Stimulated activated CD4-positive, alpha-beta T cell treated with anti-CD3 and anti-CD28 coated beads, Interleukin-4, amount 100 ng/mL, for 48 hours (primary cell): ENCODE data around the gene CSF1.
A peak's percentile ranks its signal among the peaks of the same experiment; 100 is the strongest.
"Not testable (repeated sequence)": the region's sequence is repeated elsewhere in the genome, so short reads cannot be mapped to it uniquely, and the experiment has no call there.

Source experiments
- DNase-seq, 2 donors: peaks; one replicate each; pipeline ENCODE4 v3.0.0-alpha.2; 2020; ENCODE audit warnings: low read depth in 2 of 2

Gene CSF1, protein sequence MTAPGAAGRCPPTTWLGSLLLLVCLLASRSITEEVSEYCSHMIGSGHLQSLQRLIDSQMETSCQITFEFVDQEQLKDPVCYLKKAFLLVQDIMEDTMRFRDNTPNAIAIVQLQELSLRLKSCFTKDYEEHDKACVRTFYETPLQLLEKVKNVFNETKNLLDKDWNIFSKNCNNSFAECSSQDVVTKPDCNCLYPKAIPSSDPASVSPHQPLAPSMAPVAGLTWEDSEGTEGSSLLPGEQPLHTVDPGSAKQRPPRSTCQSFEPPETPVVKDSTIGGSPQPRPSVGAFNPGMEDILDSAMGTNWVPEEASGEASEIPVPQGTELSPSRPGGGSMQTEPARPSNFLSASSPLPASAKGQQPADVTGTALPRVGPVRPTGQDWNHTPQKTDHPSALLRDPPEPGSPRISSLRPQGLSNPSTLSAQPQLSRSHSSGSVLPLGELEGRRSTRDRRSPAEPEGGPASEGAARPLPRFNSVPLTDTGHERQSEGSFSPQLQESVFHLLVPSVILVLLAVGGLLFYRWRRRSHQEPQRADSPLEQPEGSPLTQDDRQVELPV

DNA sequence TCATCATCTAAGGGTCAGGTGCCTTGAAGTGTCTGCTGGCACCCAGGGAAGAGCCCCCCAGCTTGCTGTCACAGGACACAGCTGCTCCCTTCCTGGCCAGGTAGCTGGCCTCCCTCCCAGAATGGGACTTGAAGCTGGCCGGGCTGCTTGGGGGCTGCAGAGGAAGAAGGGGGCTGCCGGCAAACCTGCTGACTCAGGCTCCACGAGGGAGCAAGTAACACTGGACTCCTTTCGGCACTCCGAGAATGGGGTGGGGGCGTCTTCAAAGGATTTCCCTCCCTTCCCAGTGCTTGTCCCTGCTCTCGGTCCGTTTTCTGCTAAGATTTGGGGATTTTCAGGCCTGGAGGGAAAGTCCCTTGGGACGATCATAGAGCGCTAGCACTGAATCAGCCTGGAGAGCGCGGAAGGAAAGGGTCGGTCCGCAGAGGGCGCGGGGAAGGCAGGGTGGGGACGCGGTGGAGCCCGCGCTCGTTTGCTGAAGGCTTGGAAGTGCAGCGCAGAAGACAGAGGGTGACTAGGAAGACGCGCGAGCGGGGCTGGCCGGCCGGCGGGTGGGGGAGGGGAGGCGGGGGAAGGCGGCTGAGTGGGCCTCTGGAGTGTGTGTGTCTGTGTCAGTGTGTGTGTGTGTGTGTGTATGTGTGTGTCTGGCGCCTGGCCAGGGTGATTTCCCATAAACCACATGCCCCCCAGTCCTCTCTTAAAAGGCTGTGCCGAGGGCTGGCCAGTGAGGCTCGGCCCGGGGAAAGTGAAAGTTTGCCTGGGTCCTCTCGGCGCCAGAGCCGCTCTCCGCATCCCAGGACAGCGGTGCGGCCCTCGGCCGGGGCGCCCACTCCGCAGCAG is at the start of gene CSF1:
Gene CSF1, plus strand, starts transcription at position 727 of the 840 bp plus-strand sequence. CDS start 175 bp downstream, outside the sequence.
- DNase-seq: peak; percentile 49 to 51

DNA sequence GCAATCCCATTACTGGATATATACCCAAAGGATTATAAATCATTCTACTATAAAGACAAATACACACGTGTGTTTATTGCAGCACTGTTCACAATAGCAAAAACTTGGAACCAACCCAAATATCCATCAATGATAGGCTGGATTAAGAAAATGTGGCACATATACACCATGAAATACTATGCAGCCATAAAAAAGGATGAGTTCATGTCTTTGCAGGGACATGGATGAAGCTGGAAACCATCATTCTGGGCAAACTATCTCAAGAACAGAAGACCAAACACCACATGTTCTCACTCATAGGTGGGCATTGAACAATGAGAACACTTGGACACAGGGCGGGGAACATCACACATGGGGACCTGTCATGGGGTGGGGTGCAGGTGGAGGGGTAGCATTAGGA is 49.0 kb upstream of the CSF1 start:
- not testable (repeated sequence) for DNase-seq

DNA sequence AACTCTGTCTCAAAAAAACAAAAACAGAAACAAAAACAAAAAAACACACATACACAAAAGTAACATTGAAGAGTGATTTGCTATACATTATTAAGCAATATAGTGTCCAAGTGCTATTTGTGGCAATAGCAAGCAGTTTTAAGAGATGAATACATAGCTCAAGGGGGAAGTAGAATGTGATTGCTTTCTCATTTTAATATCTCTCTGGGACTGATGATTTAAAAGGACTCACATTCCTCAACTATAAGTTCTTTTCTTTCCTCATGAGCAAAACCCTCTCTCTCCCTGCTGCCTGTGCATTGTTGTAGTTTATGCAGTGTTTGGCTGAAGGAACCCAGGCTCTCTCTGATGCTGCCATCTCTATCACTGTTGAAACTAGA is 47.0 kb upstream of the CSF1 start:
- no peak for DNase-seq

DNA sequence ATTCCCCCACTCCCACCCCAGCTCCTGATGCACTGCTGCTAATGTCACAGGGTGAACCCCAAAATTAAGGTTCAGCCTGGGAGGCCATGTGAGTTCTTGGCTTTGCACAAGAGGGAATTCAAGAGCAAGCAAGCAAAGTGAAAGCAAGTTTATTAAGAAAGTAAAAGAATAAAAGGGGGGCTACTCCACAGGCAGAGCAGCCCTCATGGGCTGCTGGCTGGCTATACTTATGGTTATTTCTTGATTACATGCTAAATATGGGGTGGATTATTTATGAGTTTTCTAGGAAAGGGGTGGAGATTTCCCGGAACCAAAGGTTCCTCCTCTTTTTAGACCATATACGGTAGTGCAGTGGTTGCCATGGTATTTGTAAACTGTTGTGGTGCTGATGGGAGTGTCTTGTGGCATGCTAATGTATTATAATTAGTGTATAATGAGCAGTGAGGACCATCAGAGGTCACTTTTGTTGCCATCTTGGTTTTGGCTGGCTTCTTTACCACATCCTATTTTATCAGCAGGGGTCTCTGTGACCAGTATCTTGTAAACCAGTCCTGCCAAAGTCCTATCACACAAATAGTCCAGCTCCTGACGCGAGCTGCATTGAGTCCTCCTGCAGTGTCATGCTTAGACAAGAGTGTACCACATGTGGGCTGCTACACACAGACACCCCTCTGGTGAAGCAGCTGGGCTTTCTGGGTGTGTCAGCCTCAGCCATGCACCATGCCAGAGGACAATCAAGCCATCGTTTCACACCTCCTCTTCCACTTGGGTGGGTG is 46.4 kb upstream of the CSF1 start:
- no peak for DNase-seq

DNA sequence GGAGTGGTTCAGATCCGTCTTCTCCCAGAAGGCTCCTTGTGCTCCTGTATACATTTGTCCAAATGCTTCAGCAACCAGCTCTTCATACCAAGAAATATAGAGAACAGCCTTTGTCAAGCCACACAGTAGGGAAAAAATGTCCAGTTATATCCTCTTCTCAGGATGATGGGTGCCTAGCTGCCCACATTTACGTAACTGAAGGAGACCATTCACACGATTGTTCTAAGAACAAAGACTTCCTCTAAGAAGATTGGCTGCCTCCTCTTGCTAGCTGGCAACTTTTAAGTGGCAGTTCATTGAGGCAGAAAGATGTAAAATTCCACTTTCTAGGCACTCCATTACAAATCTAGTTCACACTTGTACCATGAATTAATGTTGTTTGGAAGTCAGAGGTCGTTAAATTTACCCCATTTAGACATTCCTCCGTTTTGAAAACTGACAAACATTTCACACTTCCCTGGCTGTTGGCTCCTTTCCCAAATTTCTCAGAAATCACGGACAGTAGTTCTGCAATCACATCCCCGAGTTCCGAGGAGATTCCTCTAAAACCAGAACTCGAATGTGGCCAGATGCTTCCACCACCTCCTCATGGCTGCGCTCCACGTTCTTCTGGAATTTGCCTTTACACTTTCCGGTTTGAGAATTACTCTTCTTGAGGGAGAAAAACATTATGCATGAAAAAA is 45.6 kb upstream of the CSF1 start:
- DNase-seq: no peak

DNA sequence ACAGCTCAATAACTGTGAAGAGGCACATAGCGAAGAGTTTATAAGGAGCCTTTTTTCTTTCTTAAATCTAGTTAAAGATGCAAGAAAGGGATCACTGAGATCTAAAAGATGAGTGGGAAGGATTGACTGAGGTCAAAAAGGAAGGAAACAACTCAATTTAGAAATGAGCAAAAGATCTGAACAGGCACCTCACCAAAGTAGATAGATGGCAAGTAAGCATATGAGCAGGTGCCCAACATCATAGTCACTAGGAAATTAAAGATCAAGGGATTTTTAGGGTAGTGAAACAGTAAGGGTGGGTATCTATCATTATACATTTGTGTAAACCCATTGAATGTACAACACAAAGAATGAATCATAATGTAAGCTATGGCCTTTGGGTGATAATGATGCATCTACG is 44.6 kb upstream of the CSF1 start:
- no peak for DNase-seq

DNA sequence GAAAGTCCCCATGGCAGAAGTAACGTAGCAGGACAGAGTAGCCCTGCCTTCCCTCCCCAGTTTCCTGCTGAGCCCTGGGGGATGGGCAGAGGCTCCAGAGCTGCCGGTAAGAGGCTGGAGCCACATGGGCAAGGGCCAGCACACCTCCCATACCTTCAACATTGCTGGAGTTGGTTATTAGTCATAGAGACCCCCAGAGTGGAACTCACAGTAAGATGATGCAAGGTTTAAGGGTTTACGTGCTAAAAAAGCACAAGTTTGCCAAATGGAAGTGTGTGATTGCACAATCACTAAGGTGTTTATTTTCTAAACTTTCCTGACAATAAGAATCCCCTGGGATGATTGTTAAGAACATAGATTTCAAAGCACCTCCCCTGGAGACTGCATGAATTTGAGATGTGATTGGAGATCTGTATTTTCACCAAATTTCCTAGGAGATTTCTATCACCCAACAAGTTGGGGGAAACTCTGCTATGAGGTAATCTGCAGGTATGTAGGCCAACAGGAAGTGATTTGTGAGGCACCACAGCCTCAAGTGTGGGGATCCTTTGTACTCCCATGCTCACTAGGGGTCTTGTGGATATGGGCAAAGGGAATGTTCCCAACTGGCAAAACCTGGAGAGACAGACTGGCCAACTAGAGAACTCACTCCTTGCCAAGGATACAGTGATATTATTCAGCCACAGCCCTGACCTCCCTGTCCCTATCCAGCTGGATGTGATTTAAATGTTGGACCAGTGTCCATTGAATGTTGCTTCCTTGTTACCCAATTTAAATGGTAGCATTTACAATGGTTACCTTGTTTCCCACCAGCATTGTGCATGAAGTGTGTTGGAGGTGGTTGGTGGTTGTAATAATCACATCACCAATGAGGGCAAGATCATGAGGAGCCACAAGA is 37.1 kb upstream of the CSF1 start:
- no peak for DNase-seq

DNA sequence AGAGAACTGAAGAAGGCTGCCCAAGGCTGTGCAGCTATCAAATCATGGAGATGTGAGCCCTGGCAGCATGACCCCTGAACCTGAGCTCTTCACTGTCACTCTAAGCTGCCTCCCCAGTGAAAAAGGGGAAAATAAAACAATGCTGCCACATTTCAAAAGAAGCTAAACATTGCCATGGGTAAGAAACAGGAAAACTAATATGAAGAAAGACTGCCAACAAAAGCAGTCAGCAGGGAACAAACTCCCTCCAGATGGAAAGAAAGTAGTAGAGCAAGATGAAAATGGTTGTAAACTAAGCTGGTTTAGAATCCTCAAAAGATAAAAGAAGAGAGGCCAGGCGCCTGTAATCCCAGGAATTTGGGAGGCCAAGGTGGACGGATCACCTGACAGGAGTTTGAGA is 36.2 kb upstream of the CSF1 start:
- no peak for DNase-seq

DNA sequence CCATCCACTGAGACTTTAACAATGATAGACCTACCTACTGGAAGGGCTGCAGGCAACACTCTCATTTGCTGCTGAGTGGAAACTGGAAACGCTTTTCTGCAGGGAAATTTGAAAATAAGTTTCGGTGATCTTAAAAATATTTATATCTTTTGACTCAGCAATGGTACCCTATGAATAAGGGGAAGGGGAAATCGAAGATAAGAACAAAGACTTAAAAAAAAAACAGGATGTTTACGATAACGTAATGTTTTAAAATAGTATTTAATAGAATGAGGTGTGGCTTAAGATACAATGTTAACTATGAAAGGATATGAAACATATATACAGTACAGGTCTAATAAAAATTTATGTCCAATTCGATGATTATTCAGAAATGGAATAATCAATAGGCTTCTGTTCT is 34.8 kb upstream of the CSF1 start:
- no peak for DNase-seq

DNA sequence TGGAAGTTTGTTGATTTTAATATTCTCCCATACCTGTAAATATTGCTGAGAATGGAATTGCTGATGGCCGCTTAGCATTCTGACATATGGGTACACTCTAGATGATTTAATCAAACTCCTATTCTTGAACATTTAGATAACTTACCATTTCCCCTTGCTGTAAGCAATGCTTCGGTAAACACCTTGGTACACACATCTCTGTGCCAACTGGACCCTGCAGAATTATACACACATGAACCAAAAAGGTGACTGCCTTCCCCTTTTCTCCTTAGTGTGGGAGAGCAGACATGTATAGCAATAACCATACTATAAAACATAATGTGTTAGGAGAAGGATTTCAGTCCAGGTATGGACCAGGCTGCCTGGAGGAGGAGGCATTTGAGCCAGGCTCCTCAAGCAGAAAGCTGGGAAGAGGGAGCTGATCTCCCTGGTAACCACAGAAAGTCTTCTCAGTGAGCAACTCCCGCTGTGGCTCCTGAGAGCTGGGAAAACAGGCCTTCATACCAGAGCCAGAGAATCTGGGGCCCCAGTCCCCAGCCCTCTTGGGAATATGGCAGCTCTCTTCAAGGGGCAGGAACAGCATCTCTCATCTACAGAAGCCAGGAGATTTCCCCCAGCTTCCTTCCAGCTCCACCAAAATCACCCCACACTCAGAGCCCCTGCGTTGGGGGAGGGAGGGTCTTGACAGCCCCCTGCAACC is 33.9 kb upstream of the CSF1 start:
- no peak for DNase-seq

DNA sequence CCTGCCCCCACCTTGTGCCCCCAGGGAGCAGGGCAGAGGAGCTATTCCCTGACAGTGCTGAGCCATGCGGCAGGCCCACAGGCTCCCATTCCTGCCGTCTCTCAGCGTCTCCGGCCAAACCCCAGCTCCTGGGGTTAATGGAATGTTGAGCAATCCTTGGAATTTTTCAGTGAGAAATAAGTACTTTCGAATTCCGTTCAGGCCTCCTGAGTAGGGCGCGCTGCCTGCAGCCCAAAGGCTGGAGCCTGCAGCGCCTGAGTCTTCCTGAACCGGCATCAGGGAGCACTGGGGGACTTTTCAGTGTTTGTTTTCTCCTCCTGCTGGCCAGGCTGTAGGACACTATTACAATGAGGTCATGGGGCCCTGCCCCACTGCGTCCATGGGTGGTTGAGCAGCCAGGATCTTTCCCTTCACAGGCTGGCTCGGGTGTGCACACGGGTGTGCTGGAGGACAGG is 33.3 kb upstream of the CSF1 start:
- no peak for DNase-seq

DNA sequence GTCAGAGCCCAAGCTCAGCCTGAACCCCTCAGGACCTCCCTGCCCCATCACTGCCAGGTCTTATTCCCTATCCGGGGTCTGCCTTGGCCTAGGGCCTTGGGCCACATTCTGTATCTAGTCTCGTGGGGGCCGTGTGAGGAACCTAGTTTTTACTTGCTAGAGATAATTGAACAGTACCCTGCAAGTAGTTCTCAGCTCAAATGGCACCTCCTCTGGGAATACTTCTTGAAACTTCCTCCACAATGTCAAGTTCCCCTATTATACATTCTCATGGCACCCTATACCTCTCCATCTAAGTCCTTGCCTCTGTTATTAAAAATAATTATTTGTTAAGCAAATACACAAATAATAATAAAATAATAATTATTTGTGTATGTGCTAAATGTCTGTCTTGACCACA is 32.9 kb upstream of the CSF1 start:
- DNase-seq: no peak

DNA sequence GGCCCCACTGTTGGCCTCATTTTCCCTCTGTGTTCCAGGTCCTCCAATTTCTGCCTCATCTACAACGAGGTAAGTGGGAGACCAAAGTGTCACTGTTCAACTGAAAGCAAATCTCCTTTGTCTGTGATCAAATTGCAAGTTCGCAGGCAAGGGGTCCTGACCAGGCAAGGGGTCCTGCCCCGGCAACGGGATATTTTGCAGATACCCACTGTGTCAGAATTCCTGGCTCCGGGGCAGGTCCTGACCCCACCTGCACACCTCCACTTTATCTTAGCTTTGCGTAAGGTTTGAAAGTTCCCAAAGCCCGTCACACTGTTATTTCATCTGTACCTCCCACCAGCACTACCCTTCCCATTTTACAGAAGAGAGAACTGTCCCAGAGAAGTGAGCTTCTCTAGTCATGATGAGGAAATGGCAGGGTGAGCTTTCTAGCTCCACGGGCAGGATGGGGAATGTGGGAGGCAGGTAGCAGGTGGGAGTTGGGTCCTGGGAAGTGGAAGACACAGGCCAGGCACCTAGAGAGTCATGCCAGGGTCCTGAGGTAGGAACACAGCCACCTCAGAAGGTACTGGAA is 32.0 kb upstream of the CSF1 start:
- DNase-seq: no peak

DNA sequence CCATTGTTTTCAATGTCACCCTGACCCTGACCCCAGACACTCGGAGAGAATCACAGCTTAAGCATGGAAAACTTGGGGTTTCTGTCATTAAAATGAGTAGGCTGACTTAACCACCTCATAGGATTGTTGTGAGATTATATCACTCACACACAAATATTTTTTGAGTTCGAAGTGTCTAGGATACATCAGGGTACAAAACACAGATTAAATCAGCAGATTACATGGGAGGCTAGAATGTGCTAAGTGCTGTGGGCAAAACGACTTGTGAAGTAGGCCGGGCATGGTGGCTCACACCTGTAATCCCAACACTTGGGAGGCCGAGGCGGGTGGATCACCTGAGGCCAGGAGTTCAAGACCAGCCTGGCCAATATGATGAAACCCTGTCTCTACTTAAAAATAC is 31.3 kb upstream of the CSF1 start:
- not testable (repeated sequence) for DNase-seq

DNA sequence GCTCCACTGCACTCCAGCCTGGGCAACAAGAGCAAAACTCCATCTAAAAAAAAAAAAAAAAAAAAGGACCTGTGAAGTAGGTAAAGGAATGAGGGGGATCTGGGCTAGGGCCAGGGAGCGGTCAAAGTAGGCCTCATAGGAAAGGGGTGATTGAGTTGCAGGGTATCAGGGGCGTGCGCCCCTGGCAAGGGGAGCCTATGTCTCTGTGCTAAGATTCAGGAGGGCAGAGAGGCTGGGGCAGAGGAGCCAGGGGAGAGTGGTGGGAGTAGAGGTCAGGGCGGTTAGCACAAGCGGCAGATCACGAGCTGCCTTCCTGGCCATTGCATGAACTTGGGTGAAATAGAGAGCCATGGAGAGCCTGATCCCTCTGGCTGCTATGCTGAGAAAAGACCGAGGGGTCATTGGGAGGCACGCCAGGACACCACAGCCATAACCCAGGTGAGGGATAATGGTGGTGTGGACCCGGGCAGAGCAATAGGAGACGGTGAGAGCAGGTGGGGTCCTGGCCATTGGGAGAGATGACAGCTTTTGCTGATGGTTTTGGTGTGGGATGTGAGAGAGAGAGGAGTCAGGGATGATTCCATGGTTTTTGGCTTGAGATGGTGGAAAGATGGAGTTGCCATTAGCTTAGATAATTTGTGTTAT is 30.6 kb upstream of the CSF1 start:
- DNase-seq: no peak

DNA sequence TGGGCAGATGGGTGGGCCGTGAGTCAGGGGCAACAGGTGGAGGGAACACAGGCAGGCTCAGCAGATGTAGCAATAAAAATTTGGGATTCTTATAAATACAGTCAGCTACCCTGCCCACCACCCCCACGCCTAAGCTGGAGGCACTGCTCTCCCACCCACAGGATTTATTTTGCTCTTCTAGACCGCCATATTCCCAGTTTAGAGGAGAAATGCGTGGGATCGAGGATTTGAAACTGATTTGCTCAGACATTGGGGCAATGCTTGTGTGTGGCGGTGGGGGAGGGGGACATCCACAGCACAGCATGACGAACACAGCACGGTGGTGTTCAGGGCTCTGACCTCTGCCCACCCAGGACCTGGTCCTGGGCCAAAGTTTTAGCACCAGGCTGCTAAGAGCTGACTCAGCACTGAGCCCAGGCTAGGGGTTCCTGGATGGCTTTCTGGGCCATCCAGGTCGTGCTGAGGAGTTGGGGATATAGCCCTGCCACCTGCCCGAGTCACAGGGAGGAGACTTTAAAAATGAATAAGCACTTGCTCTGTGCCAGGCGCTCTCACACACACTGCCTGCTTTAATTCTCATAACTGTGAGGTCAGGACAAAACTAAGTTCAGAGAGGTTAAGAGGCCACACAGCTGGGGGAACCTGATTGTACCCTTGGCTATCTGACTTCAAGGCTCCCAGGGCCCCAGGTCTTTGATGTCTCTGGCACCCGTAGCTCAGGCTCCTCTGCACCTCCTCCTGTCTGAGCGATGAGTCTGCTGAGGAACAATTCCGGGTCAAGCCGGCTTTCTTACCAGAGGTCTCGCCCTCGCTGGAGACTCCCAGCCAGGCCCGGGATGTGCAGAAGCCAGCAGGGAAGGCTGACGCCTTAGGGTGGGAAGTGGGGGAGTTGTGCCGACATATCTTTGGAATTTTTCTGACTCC is 29.4 kb upstream of the CSF1 start:
- no peak for DNase-seq

DNA sequence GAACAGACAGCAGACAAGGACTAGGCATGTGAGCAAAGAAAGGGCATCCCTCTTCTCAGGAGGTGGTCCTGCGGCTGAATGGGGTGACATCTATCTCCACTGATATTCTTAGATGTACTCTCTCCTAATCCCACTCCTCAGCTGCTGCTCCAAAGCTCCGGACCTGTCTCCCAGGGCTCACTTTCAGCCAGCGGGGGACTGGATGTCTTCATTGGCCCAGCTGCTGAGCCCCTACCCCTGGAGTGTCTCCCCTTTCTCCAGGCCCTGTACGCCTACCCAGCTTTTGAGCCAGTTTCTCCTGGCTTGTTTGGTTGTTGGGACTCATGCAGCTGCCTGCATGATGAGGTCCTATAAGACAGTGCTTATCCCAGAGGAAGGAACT is 28.8 kb upstream of the CSF1 start:
- no peak for DNase-seq
